Spleen (tissue), 11 donors: Measurements from ENCODE around the gene SUCLG2. TPM values are rescaled to one million over a fixed set of nuclear protein-coding genes. Genes with fewer than 3 reads are reported as not detected.

Experiments used
- DNase-seq: peaks from one replicate; pipeline ENCODE4 v3.0.0-alpha.2; 2020
- H3K27ac ChIP-seq, 8 donors: fragments of 200-600 bp; sonication (generic) in 7 of 8; 1 replicate in 4 of 8; 2 replicates in 4 of 8; pipeline versions ENCODE4 v1.5.0 to v1.8.0; 2016 to 2021; ENCODE audit warnings: inconsistent platforms in 4 of 8, mild to moderate bottlenecking in 4 of 8, moderate library complexity in 1 of 8
- H3K27me3 ChIP-seq, 7 donors: fragments of 200-600 bp; sonication (generic) in 6 of 7; replicated peaks in 1 of 7; 1 replicate in 4 of 7; 2 replicates in 3 of 7; pipeline versions ENCODE4 v1.5.0 to v1.8.0; 2016 to 2021; ENCODE audit warnings: inconsistent platforms in 3 of 7, mild to moderate bottlenecking in 1 of 7
- H3K36me3 ChIP-seq, 6 donors: fragments of 200-600 bp; sonication (generic) in 5 of 6; 1 replicate in 4 of 6; 2 replicates in 2 of 6; pipeline versions ENCODE4 v1.5.0 to v1.8.0; 2016 to 2021; ENCODE audit warnings: inconsistent platforms in 2 of 6
- H3K4me1 ChIP-seq, 6 donors: fragments of 200-600 bp; sonication (generic) in 5 of 6; 1 replicate in 3 of 6; 2 replicates in 3 of 6; pipeline versions ENCODE4 v1.5.0 to v1.8.0; 2016 to 2021; ENCODE audit warnings: inconsistent platforms in 3 of 6
- H3K4me3 ChIP-seq, 8 donors: fragments of 200-600 bp; sonication (generic) in 7 of 8; 1 replicate in 4 of 8; 2 replicates in 4 of 8; pipeline versions ENCODE4 v1.5.0 to v1.8.0; 2016 to 2021; ENCODE audit warnings: inconsistent platforms in 4 of 8, mild to moderate bottlenecking in 4 of 8, moderate library complexity in 2 of 8
- H3K9me3 ChIP-seq, 8 donors: fragments of 200-600 bp; sonication (generic) in 7 of 8; 1 replicate in 4 of 8; 2 replicates in 4 of 8; pipeline versions ENCODE4 v1.5.0 to v1.8.0; 2016 to 2021; ENCODE audit warnings: inconsistent platforms in 4 of 8
- CTCF ChIP-seq, 11 experiments: fragments of 200-600 bp in 7 of 11; fragments of 450-650 bp in 4 of 11; sonication (generic) in 4 of 11; IDR thresholded peaks in 8 of 11; conservative IDR thresholded peaks in 3 of 11; 1 replicate in 7 of 11; 2 replicates in 4 of 11; pipeline versions ENCODE4 v1.4.0 to v1.8.0; 2016 to 2021; ENCODE audit warnings: antibody characterized with exemption in 11 of 11, inconsistent platforms in 4 of 11, mild to moderate bottlenecking in 1 of 11
- POLR2A ChIP-seq, 3 donors: fragments of 450-650 bp; IDR thresholded peaks; one replicate each; pipeline ENCODE4 v1.5.1; 2017; ENCODE audit warnings: antibody characterized with exemption in 3 of 3, mild to moderate bottlenecking in 1 of 3
- POLR2AphosphoS5 ChIP-seq, 3 donors: sonication (generic); formaldehyde crosslinking; IDR thresholded peaks; one replicate each; pipeline ENCODE4 v1.5.1; 2017; ENCODE audit warnings: antibody characterized with exemption in 3 of 3
- WGBS, 5 donors: extraction: QIAGEN DNeasy Blood & Tissue Kit in 3 of 5; methylation state at CpG; one replicate each; pipeline versions ENCODE4 v1.1.5 to v1.1.7; 2013 to 2018; 5-methylcytosine and 5-hydroxymethylcytosine counted together
- intact Hi-C: fragments of 100-400 bp; cut with DNase I; formaldehyde crosslinking; loops from one replicate; pipeline ENCODE4 v1.15.0; 2023; ENCODE audit warnings: low total_unique reads
- polyA plus RNA-seq, 3 donors: library from polyadenylated mRNA; stranded (reverse); fragments of 200-250 nt; gene quantifications; one replicate each; pipeline ENCODE4 v1.2.1, GENCODE V29; 2013
- total RNA-seq, 7 donors: library from RNA; depleted of rRNA in 3 of 7; stranded (reverse); fragments of >200 nt in 3 of 7; fragmentation: NEBNext Ultra II Directional in 4 of 7; extraction: Animal tissue kit (Norgen Biotek cat#: 25700) in 4 of 7; gene quantifications; one replicate each; pipeline versions ENCODE4 v1.1.0 to v1.2.1, GENCODE V29; 2016 to 2021
- donor health status: healthy with polysubstance abuse.
- donor health status: DM: no; HTN: no; CAD: no; lungs with moderate emphysema.
- donor health status: DM: no; HTN: no; CAD: no.
- donor health status: Bipolar disorder and iron deficiency.
- donor health status: healthy.
- donor health status: DM: no; HTN: no; CAD: no.
- donor health status: DM: yes; HTN: yes; CAD: no.

The SUCLG2 gene
- total and polyA plus RNA-seq, 10 donors, result 31.5 to 75.6 (median 55.2) TPM

- DNase-seq, result no peak
- no peaks in the 10 kb centered on the region for H3K27me3 ChIP-seq
- H3K9me3 ChIP-seq, result no peaks in the 10 kb centered on the region
- 77 to 86% (median 80%) methylated on average over 1 of the region's 1 CpG for WGBS, 5 donors
- intact Hi-C loops, result no loop called here
- no peak overlapping the region for H3K27ac ChIP-seq
- H3K4me1 ChIP-seq, result no peaks in the 10 kb centered on the region
- no peaks in the 10 kb centered on the region for H3K36me3 ChIP-seq
- H3K4me3 ChIP-seq, result no peak overlapping the region
- TF ChIP-seq POLR2AphosphoS5 (IDR thresholded peaks at IDR 0.05), result no peak
- no peak for TF ChIP-seq CTCF (IDR thresholded peaks at IDR 0.05 in 8 of 11, conservative IDR thresholded peaks at IDR 0.05 in 3 of 11)
These were observed 37.5 kb upstream of the SUCLG2 start for GRCh38 chr3:67691926-67692325.

GRCh38 chr3:67691207-67691606 lies 36.8 kb upstream of the SUCLG2 start:
- H3K27ac ChIP-seq, result no peak overlapping the region
- intact Hi-C loops, result no loop called here
- H3K27me3 ChIP-seq, result no peaks in the 10 kb centered on the region
- H3K9me3 ChIP-seq, result no peaks in the 10 kb centered on the region
- H3K4me1 ChIP-seq, result peaks cover 0 to 5% (median under 1%) of the 10 kb centered on the region in 6 donors
- no peak for DNase-seq
- TF ChIP-seq CTCF (IDR thresholded peaks at IDR 0.05 in 8 of 11, conservative IDR thresholded peaks at IDR 0.05 in 3 of 11), result no peak
- no peak for TF ChIP-seq POLR2AphosphoS5 (IDR thresholded peaks at IDR 0.05)
- no peak for TF ChIP-seq POLR2A (IDR thresholded peaks at IDR 0.05)
- no peaks in the 10 kb centered on the region for H3K36me3 ChIP-seq
- H3K4me3 ChIP-seq, result no peak overlapping the region
- 67 to 77% (median 76%) methylated on average over 1 of the region's 1 CpG for whole genome bisulfite sequencing, 5 donors

- Histone ChIP-seq H3K4me3 (no peak overlapping the region), H3K27me3 (no peaks in the 10 kb centered on the region), H3K36me3 (no peaks in the 10 kb centered on the region), H3K9me3 (no peaks in the 10 kb centered on the region), H3K4me1 (peaks cover 0 to 19% (median 11%) of the 10 kb centered on the region in 6 donors), H3K27ac (no peak overlapping the region)
- intact Hi-C loops, result no loop called here
- no peak for DNase-seq
- TF ChIP-seq POLR2A (IDR thresholded peaks at IDR 0.05), result no peak
- WGBS, 5 donors, result 81 to 98% (median 89%) methylated on average over 1 of the region's 1 CpG
These were observed 35.4 kb upstream of the SUCLG2 start for GRCh38 chr3:67689806-67690205.

GRCh38 chr3:67688231-67688630 lies 33.8 kb upstream of the SUCLG2 start:
- intact Hi-C loops, result no loop called here
- Histone ChIP-seq H3K4me3 (no peak overlapping the region), H3K4me1 (peaks cover 0 to 35% (median 13%) of the 10 kb centered on the region in 6 donors), H3K9me3 (no peaks in the 10 kb centered on the region), H3K27me3 (no peaks in the 10 kb centered on the region), H3K27ac (no peak overlapping the region), H3K36me3 (no peaks in the 10 kb centered on the region)
- no peak for DNase-seq
- TF ChIP-seq POLR2AphosphoS5 (IDR thresholded peaks at IDR 0.05), result no peak
- TF ChIP-seq CTCF (IDR thresholded peaks at IDR 0.05 in 8 of 11, conservative IDR thresholded peaks at IDR 0.05 in 3 of 11), result no peak
- TF ChIP-seq POLR2A (IDR thresholded peaks at IDR 0.05), result no peak
- WGBS, 5 donors, result 91 to 98% (median 95%) methylated on average over 2 of the region's 2 CpGs

- Histone ChIP-seq H3K27ac (peak overlapping the region in 7 of 8 donors; percentile 52 to 79 (median 69)), H3K27me3 (no peaks in the 10 kb centered on the region), H3K4me3 (peak overlapping the region in 2 of 8 donors; percentile 18 to 29), H3K36me3 (no peaks in the 10 kb centered on the region), H3K4me1 (peaks cover 0 to 39% (median 13%) of the 10 kb centered on the region in 6 donors), H3K9me3 (no peaks in the 10 kb centered on the region)
- no peak for DNase-seq
- TF ChIP-seq POLR2A (IDR thresholded peaks at IDR 0.05) (no peak), POLR2AphosphoS5 (IDR thresholded peaks at IDR 0.05) (no peak), CTCF (IDR thresholded peaks at IDR 0.05 in 8 of 11, conservative IDR thresholded peaks at IDR 0.05 in 3 of 11) (no peak)
- intact Hi-C loops, result no loop called here
- 69 to 82% (median 77%) methylated on average over 8 of the region's 8 CpGs for WGBS, 5 donors
These were observed 31.7 kb upstream of the SUCLG2 start for GRCh38 chr3:67686069-67686468.
